Panc1 (cell line): ENCODE results near the gene AGRP.

Experiments used
- CTCF ChIP-seq: fragments of 450-650 bp; IDR thresholded peaks from 2 replicates; pipeline ENCODE4 v1.5.1; 2017; ENCODE audit warnings: mild to moderate bottlenecking
- POLR2AphosphoS5 ChIP-seq: IDR thresholded peaks from 2 replicates; pipeline ENCODE4 v1.6.1; 2012; ENCODE audit warnings: mild to moderate bottlenecking, low read depth, low read length, moderate library complexity
- REST ChIP-seq, 2 experiments: IDR thresholded peaks; 2 replicates each; pipeline ENCODE4 v1.6.1; 2011 to 2012; ENCODE audit warnings: low read depth in 2 of 2, control low read depth in 1 of 2, low read length in 1 of 2, mild to moderate bottlenecking in 1 of 2, moderate library complexity in 1 of 2; ENCODE audit not compliant: insufficient read depth in 1 of 2

GRCh38 chr16:67459066-67459860 is 24.1 kb downstream of the AGRP start:
- TF ChIP-seq CTCF: no peak
- TF ChIP-seq POLR2AphosphoS5: no peak
- TF ChIP-seq REST (IDR thresholded peaks at IDR 0.05; ENCODE audit: insufficient read depth in 1 of 2, low read depth in 2 of 2, low read length in 1 of 2): no peak
